Activated CD4-positive, alpha-beta T cell treated with anti-CD3 and anti-CD28 coated beads for 24 hours (primary cell): ENCODE data around the gene SFN.
"Not testable (repeated sequence)": the region's sequence is repeated elsewhere in the genome, so short reads cannot be mapped to it uniquely, and the experiment has no call there.

Experiments
- DNase-seq, 2 donors: peaks; one replicate each; pipeline ENCODE4 v3.0.0-alpha.2; 2020; ENCODE audit warnings: low read depth in 2 of 2

Gene SFN

DNA sequence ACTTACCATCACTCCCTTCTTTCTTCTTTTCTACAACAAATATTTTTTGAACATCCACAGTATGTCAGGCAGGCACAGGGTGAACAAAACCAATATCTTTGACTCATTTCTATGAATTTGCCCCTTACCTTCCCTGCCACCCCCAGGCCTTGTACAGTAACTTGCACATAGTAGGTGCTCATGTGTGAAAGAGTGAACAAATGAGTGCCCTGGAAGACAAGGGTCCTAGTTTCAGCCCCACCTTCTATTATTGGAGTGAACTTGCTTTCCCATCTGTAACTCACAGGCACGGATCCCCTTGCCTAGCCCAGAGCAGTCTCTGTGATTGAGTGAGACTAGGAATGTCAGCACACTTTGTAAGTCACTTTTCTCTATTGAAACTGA, 23.6 kb upstream of the SFN start:
- no peak for DNase-seq

DNA sequence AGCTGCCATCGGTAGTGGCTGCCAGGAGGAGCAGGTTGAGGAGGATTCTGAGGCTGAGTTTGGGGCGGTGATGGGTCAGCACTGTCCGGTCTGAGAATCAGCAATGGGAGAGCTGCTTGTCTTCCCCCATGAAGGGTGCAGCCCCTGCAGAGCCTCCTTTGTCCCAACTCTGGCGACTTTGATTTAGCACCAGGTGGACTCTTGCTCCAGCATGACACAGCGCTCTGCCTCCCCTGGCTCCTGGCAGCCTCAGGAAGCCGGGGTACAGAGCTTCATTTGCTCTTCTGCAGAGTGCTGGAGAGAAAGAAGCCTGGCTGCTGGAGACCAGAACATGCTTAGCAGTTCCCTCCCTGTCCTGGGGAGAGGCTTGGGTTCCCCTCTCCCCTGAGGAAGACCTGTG, 23.2 kb upstream of the SFN start:
- no peak for DNase-seq

GRCh38 chr1:26844424-26845196, 18.3 kb upstream of the SFN start:
- no peak for DNase-seq

DNA sequence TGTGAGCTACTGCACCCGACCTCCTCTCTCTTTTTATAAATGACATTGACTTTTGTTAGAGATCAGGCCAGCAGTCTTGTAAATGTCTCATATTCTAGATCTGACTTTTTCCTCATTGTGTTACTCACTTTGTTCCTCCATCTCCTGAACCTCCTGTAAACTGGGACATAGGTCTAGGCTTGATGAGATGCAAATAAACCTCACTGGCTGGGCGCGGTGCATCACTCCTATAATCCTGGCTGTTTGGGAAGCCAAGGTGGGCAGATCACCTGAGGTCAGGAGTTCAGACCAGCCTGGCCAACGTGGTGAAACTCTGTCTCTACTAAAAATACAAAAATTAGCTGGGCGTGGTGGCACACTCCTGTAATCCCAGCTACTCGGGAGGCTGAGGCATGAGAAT, 15.1 kb upstream of the SFN start:
- not testable (repeated sequence) for DNase-seq

DNA sequence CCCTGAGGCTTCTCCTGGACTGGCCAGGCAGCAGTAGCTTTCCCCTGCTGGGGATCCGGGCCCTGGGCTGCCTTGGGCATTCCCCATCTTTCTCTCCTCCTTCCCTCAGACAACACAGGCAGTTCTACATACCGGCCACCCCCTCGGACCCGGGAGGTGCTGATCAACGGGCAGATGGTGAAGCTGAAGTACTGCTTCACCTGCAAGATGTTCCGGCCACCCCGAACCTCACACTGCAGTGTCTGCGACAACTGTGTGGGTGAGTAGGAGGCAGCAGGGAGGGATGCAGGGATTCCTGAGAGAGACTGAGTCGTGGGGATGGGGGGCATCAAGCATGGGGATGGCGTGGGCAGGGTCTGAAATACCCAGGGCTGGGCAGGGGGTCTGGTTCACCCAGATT, 14.4 kb upstream of the SFN start:
- no peak for DNase-seq

GRCh38 chr1:26848941-26849774, 13.8 kb upstream of the SFN start:
- DNase-seq = no peak

DNA sequence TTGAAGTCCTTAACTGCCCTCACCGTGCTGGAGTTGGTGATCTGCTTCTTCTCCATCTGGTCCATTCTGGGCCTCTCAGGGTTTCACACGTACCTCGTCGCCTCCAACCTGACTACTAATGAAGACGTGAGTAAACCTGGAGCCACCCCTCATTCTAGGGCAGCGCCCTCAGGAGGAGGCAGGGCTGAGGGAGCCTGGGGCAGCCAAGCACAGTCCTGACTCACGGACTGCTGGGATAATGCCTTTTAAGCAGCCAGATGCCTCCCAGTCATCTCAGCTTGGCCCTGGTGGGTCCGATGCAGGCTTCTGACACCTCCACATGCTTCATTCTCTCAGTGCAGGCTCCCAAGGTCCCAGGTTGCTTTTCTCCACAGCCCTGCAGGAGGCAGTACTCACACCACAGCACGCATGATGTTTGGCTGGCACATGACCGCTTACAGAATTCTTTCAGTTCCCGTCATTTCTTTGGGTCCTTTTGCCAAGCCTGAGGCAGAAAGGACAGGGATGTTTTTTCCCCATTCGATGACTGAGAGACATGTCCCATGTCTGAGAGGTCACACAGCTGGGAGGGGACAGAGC, 11.8 kb upstream of the SFN start:
- no peak for DNase-seq

DNA sequence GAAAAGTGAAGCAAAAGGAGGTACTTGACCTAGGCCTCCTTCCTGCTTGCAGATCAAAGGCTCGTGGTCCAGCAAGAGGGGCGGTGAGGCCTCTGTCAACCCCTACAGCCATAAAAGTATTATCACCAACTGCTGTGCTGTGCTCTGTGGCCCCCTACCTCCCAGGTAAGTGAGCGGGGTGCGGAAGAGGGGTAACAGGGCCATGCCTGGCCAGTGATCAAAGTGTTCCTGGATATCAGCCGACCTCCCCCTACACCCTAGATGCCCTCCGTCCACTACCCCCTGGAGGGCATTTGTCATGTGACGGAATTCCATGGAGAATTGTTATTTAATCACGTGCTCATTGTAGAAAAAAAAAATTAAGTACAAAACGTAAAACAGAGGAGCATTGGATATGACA, 10.2 kb upstream of the SFN start:
- no peak for DNase-seq

- peak; percentile 73 to 74 for DNase-seq
Observed at GRCh38 chr1:26853156-26853555, 9.8 kb upstream of the SFN start.

DNA sequence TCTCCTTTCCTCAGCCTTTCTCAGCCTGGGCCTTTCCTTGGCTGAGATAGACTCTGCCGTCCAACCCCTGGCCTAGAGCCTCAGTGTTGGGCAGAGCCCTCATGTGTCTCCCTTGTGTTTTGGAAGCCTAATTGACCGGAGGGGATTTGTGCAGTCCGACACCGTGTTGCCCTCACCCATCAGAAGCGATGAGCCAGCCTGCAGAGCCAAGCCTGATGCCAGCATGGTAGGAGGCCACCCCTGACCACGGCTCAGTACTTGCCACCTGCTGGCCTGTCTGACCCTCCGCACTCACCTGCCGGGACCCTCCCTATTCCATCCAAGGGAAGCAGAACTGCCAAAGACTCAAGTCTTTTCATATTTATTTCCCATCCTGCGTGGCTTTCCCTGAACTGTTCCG, 9.3 kb upstream of the SFN start:
- no peak for DNase-seq

- no peak for DNase-seq
Observed at GRCh38 chr1:26854906-26855305, 8.0 kb upstream of the SFN start.

GRCh38 chr1:26855636-26856035, 7.3 kb upstream of the SFN start:
- no peak for DNase-seq

DNA sequence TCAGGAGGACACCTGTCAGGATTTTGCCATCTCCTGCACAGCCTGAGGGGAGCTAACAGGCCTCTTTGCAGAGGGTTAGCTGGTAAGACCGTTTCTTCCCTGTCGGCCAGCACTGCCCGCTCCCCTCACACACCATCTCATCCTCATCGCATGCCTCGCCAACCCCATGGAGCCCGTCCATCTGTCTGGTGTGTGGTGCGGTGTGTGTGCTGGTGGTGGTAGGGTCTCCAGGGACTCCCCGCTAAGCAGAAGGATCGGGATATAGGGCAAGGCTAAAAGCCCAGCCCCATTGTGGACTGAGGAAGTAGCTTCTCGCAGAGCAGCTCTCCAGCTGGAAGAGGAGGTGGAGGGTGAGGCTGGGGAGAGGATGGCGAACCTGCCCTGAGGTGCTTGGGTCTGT, 6.8 kb upstream of the SFN start:
- no peak for DNase-seq

- no peak for DNase-seq
Observed at GRCh38 chr1:26856604-26857469, 6.1 kb upstream of the SFN start.

- no peak for DNase-seq
Observed at GRCh38 chr1:26857473-26858060, 5.4 kb upstream of the SFN start.

DNA sequence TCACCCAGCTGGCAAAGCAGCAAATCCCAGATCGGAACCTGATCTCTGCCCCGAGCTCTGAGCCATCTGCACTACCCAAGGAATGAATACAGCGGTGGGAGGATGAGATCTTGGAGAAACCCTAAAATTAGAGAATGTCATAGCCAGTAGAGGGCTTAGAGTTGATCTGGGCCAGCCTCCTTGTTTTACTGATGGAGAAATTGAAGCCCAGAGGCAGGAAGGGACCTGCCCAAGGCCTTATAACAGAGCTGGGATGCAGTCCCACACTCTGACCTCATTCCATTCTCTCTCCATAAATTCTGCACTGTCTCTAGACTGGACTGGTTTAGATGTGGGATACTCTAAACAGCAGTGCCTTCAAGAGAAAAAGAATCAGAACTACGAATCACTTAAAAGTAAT, 4.8 kb upstream of the SFN start:
- no peak for DNase-seq

DNA sequence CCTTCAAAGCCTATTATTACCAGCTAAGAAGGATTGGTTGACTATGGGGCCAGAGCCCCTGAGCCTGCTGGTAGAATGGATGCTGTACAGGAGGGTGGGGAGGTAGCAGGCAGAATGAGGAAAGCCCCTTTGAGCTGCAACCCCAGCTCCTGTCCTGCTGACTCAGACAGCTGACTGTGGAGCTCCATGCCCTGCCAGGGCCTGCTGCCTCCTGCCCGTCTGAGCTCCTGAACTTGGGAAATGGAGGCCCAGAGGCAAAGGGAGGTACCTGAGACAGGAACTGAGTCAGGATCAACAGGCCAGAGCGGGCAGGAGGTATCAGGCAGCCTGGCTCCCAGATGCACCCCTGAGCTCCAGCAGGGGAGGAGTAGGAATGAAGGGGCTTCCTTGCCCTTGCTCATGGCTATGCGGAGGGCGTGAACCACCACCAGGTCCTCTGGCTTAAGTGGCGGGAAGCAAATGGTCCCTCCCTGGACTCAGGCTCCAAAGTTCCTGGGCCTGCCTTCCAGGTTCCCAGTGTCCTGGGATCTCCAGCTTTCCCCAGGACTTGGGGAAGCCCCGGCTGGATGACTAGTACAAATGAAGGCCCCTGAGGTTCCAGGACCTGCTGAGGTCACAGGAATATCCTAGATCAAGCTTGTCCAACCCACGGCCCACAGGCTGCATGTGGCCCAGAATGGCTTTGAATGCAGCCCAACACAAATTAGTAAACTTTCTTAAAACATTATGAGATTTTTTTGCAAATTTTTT, 3.9 kb upstream of the SFN start:
- no peak for DNase-seq

DNA sequence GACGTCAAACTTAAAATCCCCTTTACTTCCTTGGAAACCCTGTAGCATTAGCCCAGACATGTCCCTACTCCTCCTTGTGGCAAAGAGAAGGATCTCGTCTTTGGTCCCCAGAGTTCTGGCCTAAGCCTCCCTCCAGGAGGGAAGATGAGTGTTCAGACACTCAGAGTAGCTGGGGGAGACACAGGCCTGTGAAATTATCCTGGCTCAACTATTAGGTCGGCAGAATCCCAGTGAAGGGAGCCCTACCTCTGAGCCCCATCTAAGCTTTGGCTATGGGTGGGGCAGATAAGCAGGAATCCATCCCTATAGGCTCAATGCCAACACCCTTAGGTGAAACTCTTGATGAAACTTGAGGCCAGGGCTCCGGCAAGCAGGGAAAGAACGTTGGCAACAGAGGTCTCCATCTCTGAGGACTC, 1.7 kb upstream of the SFN start:
- DNase-seq = no peak

DNA sequence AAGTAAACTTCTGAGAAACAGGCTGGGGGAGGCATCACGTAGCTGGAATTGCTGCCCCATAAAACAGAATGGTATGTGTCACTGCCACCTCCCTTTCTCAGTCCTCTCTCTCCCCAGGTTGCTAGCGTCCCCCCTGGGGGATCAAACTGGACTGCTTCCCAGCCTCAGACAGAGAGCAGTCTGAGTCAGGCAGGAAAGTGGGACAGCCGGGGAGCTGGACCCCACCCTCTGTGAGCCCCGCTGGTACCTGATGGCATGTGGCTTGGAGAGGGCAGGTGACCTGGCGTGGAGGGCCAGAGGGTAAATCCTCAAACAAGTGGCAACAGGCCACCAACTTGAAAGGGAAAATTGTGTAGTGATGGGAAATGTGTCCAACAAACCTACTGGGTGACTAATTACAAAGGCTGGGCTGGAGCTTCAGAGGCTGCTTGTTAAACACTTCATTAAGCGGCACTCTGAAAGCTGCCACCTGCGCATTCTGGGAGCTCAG, 1.0 kb upstream of the SFN start:
- no peak for DNase-seq

- DNase-seq = no peak
Observed at GRCh38 chr1:26863685-26864077, 732 bp downstream of the SFN start.
